Fibroblast of the conjunctiva (primary cell): Measurements from ENCODE around the gene NEK8.

Source experiments
- DNase-seq: peaks from one replicate; pipeline ENCODE4 v3.0.0-alpha.2; 2010; ENCODE audit warnings: low read depth

Gene NEK8

DNA sequence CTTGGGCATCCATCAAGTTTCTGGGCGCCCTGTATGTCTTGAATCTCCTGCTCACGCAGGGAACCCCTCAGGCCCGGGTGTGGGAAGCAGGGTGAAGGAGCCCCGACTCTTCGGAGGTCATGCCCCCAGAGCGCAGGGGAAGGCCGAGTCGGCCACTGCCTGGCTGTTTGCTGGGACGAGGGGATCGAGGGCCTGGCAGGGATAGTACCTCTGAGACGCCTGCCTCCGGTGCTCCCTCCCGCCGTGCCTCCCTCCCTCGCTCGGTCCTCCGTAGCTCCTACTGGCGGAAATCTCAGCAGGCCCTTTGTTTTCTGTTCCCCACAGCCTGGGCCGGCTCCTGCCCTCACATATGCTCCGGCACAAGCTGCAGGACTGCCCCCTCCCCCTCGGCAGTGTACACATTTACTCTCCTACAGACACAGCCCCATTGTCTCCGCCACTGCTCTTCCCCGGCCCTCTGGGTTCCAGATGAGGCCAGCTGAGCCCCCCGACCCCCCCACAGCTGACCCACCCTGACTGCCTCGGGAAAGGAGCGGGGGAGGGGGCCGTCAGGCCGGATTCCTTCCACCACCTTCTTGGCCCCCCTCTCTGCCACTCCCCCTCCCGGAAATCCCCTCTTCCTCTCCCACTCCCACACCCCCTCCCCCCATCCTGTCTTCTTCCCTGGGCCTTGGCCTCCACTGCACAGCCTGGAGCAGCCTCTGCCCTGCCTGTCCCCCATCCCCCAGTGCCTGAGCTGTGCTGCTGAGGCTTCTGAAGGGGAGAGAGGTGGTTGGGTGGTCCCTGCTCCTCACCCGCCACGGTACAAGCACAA lies 16.6 kb downstream of the NEK8 start:
- peak; percentile 28 for DNase-seq

DNA sequence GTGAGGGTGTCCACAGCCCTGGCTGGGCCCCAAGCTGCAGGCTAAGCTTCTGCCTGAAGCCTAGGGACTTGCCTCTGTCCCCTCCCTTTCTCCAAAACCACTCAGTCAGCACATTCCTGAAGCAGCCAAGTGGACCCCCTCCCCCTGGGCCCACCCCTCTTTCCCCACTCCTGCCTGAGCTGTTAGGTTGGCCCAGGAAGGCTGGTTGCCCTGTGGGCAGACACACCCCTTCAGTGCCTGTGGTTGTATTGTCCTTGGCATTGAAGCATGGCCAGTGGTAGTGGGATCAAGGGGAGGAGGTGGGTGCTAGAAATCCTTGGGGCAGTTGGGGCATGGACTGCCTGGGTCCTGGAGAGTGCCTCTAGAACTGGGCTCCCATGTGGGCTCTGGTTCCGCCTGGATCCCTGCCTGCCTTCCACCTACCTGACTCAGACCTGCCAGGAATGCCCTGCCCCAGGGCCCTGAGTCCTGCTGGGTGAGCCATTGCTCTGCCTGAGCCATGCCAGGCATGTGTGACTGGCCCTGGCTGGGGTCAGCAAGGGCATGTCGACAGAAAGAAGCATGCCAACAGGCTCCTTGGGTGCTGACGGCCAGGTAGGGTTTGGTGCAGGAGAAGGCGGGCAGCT lies 17.3 kb downstream of the NEK8 start:
- no peak for DNase-seq

DNA sequence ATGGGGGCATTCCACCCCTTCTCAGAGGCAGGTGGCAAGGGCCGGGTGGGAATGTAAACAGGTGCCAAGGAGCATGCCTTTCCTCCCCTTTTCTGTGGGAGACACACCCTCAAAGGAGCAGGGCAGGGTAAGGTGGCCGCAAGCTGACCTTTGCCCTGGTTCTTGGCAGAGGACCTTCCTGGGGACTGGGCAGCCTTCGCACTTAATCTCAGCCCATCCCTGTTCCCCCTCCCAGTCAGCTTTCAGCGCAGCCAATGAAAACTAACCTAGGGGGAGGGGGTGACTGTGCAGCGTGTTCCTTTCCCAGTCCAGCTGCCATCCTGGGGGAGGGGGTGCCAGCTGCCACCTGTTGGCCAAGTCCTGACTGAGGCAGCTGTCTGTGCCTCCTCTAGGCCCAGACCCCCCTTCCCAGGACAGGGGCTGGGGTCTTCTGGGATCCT lies 18.0 kb downstream of the NEK8 start:
- DNase-seq = no peak

DNA sequence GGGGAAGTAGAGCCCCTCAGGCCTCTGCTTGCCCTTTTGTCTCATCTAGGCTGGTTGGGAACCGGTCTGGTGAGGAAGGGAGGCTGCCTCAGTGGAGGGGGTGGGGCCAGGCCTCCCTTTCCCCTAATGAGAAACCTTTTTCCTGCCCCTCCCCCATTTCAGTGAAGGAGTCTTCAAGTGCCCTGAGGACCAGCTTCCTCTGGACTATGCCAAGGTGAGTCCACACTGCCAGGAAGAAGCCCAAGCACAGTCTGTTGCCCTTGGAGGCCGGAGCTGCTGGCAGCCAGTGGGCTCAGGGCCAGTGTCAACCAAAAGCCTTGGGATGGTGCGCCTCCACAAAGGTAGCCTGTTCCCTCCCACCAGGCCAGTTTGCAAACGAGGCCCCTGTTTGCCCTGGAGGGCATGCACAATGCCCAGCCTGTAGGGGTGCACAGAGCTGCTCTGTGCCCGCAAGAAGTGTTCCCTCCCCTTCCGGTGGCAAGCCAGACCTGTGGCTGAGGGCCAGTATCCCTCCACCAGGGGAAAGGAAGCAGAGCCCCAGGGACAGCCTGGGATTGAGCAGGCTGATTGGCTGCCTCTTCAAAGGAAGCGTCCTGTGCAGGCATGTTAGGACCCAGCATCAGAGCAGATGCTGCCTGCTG lies 18.6 kb downstream of the NEK8 start:
- no peak for DNase-seq

DNA sequence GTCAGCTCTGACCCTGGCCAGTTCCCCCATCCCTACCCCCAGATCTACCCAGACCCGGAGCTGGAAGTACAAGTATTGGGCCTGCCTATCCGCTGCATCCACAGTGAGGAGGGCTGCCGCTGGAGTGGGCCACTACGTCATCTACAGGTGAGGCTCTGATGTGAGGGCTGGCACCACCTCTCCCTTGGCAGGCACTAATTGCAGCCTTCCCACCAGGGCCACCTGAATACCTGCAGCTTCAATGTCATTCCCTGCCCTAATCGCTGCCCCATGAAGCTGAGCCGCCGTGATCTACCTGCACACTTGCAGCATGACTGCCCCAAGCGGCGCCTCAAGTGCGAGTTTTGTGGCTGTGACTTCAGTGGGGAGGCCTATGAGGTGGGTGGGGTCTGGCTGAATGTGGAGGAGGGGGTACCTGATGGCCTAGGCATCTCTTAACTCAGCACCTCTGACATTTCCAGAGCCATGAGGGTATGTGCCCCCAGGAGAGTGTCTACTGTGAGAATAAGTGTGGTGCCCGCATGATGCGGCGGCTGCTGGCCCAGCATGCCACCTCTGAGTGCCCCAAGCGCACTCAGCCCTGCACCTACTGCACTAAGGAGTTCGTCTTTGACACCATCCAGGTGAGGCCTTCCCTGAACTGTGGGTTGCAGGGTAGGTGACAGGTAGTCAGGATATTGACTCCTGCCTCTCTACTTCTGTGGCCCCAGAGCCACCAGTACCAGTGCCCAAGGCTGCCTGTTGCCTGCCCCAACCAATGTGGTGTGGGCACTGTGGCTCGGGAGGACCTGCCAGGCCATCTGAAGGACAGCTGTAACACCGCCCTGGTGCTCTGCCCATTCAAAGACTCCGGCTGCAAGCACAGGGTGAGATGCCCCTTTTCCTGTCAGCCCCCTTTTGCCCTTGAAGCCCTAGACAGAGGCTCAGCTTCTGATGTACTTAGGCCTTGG lies 19.5 kb downstream of the NEK8 start:
- no peak for DNase-seq

DNA sequence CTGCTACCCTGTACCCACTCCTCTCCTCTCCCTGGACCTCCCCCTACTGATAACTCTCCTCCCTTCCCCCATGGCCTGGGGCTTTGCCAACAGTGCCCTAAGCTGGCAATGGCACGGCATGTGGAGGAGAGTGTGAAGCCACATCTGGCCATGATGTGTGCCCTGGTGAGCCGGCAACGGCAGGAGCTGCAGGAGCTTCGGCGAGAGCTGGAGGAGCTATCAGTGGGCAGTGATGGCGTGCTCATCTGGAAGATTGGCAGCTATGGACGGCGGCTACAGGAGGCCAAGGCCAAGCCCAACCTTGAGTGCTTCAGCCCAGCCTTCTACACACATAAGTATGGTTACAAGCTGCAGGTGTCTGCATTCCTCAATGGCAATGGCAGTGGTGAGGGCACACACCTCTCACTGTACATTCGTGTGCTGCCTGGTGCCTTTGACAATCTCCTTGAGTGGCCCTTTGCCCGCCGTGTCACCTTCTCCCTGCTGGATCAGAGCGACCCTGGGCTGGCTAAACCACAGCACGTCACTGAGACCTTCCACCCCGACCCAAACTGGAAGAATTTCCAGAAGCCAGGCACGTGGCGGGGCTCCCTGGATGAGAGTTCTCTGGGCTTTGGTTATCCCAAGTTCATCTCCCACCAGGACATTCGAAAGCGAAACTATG lies 20.4 kb downstream of the NEK8 start:
- no peak for DNase-seq

DNA sequence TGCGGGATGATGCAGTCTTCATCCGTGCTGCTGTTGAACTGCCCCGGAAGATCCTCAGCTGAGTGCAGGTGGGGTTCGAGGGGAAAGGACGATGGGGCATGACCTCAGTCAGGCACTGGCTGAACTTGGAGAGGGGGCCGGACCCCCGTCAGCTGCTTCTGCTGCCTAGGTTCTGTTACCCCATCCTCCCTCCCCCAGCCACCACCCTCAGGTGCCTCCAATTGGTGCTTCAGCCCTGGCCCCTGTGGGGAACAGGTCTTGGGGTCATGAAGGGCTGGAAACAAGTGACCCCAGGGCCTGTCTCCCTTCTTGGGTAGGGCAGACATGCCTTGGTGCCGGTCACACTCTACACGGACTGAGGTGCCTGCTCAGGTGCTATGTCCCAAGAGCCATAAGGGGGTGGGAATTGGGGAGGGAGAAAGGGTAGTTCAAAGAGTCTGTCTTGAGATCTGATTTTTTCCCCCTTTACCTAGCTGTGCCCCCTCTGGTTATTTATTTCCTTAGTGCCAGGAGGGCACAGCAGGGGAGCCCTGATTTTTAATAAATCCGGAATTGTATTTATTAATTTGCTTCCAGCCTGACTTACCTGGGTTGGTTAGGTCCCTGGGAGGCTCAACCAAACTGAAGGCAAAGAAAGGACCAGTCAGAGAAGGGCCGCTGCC lies 21.1 kb downstream of the NEK8 start:
- no peak for DNase-seq

DNA sequence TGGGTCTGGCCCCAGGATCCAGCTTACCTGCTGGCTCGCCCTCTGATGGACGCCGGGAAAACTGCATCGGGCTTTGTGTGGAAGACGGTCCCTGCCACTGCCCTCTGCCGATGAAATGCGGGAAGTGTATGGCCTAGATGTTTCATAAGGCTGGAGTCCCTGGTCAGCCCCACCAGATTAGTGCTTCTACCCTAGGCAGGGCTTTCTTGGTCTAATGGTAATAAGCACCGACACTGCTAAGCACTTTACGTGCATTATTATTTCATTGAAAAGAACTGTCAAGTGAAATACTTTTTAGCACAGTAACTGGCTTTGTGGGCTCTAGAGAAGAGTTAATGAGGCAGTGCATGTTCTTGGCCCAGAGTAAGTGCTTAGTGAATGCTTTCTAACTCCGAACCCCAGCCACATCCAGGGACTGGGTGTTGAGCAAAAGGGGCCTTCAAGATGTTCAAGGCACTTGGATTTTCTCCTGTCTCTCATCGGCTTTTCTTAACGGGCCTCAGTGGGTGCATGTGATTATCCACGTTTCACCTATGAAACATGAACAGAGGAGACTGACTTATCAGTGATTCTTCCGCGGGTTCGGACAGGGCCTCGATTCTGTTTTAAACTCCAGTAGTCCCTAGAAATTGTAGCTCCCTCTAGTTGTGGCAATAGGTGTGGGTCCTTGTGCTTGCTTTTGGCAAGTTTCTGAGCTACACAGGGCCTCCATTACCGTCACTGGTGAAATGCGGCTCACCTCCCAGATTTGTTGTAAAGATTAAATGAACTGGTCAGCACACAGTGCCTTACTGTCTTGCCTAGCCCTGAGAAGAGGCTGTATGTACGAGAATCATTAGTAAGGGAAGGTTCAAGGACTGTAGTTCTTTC lies 21.8 kb downstream of the NEK8 start:
- peak; percentile 88 for DNase-seq

DNA sequence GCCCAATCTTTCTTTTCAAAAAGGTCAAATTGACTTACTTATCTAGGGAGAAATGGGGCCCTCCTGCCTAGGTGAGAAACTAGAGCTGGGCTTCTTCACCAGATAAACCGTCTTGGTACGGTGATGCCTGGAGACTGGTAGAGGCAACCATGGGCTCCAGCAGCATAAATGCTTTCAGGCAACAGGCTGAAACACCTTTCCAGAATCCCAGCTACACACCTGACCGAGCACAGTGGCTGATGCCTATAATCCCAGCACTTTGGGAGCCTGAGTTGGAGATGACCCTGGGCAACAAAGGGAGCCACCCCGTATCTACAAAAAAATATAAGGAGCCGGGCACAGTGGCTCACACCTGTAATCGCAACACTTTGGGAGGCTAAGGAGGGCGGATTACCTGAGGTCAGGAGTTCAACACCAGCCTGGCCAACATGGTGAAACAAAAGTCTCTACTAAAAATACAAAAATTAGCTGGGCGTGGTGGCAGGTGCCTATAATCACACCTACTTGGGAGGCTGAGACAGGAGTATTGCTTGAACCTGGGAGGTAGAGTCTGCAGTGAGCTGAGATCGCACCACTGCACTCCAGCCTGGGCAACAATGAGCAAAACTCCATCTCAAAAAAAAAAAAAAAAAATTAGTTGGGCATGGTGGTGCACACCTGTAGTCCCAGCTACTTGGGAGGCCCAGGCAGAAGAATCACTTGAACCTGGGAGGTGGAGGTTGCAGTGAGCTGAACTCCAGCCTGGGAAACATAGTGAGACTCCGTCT lies 23.2 kb downstream of the NEK8 start:
- DNase-seq = no peak

DNA sequence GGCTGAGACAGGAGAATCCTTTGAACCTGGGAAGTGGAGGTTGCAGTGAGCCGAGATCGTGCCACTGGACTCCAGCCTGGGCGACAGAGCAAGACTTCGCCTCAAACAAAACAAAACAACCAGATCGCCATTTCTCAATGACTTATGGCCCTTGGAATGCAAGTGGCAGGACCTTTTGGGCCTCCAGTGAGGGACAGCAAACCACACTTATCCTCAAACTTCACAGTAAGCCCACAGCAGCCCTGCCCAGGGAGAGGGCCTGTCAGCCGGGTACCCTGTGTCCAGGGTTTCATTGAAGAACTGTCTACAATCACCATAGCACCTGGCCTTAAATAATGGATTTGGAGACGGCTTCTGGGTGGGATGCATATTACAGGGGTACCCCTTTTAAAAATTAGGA lies 26.9 kb downstream of the NEK8 start:
- DNase-seq = no peak

DNA sequence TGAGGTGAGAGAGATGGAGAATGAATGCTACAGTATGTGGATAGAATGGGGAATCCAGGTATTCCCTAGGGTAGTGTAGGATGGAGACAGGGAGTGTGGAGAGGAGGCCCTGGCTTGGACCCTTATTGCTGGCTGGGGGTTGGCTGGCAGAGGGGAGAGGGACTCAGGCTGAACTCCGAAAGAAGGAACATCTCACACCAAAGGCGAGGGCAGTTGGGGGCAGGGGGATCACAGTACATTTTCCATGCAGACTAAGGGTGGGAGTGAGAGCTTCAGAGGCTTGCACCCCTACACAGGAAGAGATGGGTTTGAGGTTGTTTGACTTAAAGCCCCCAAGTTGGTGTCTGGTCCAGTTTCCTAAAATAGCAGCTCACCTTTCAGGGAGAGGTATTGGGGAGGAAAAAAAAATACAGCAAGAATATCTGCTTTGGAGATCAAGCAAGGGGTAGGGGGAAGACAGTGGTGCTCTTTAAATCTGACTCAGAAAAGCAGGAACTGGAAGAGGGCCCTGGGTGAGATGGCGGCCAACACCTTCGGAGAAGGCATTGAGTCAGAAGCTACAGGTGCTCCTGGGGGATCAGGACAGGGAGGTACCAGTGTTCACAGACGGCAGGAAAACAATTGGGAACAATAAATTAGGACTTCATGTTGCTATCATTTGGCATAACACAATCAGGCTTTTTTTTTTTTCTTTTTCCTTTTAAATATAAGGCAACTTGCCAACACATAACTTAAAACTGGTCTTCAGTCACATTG lies 27.6 kb downstream of the NEK8 start:
- no peak for DNase-seq

DNA sequence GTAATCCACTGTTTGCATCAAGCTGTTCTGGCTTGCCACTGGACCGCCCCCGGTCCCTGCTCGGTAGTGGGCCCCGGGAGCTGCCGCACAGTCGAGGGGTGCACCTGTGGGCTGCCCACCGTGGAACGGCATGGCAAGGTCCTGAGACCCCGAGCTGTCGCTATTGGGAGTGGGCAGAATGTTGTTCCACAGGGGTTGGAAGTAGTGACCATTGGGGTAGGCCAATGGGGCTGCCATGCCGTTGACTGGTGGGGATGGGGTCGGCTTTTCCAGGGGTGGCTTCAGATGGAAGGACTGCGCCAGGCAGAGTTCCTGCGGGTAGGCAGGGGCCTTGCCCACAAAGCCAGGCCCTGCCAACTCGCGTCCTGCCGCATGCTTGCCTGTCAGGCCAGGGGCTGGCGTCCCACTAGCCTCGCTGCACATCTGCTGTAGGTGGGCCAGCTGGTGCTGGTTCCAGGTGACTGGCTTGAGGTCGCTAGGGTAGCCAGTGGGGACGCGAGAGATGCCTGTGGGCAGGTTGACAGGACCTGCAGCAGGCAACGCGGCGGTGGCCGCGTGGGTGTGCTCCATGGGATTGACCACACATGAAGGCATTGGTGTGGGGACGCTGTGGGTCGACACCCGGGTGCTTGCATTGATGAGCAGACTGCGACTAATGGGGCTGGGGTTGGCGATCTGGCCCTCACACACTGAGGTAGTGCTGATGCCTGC lies 30.0 kb downstream of the NEK8 start:
- DNase-seq = no peak

DNA sequence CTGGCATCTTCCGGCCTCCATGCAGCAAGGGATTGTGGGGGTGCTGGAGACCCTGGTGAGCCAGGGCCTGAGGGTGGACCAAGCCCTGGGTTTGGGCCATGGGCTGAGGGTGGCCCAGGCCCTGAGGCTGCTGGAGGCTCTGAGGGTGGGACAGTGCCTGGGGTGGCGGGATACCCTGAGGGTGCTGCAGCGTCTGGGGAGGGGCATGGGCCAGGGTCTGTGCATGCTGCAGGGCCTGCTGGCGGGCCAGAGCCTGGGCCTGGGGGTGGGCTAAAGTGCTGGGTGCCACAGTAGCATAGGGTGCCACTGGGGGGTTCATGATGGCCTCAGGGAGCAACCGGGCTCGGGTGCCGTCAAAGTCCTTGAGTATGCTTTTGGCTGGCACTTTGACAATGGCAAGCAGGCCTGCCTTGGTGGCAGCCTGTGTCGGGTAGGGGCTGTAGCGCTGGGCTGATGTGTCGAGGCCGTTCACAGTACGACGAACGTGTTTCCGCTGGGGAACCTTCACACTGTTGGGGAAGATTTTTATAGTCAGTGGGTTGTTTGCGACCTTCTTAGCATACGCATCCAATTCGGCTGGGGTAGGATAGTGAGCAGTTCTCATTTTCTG lies 30.8 kb downstream of the NEK8 start:
- DNase-seq = no peak

DNA sequence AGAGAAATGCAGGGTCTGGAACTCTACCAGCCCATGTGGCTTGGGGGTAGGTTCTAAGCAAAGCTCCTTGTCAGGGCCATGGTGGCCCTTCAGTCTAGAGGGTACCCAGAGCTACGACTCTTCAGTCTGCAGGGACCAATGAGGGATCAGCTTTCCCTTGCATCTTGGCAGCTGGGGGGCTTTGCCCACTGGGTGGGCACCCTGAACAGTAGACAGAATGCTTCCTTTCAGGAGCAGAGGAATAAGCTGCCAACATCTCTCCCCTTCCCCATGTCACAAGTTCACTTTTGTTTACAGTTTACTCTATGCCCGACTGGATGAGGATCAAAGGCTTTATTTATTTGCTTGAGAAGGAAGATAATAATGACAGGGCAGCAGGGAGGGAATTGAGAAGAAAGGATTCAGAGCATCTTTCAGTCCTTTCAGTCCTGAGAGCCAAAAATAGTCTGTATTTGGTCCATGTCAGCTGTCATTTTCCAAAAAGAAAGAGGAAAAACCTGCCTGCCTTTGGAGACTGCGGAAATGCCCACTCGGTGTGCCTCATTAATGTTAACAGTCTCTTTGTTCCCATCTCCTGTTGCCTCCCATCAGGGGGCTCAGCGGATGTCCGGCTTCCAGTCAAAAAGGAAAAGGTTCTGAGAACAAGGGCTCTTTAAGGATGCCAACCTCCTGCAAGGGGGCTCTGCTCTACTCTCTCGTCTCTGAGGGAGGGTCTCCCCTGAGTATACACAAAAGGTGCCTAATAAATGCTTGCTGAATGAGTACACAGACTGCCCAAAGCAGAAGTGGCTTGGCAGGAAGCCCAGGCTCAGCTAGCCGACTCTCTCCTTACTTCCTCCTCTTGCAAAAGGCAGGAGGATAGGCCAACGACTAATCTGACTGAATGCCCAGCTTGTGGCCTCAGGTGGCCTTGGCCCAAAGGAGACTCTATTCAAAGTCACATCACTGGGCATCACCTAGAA lies 32.3 kb downstream of the NEK8 start:
- peak; percentile 26 for DNase-seq

DNA sequence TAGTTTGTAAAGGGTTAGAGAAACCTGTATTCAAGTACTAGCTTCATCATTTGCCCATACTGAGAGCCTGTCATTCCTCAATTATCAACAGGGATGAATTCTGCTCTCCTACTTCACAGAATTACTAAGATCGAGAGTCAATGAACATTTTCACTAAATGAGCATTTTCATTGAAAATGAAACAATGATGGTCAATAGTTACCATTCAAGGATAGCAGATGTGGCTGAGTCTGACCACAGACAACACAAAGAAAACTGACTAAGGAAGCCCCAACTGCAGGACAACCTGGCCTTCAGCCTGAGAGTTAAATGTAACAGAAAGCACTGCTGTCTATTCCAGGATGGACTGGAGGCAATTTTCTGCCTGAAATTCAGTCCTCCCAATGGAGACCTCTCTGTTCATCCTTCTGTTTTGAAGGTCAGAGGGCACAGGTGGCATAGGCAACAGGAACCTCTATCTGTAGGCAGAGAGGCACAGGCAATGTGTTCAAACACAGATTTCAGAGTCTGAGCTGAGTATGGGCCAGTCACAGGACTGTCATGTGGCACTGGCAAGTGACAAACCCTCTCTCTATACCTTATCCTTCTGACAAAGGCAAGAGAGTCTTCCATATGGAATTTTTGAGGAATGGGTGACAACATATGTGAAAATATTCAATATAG lies 34.7 kb downstream of the NEK8 start:
- no peak for DNase-seq
